Naive thymus-derived CD4-positive, alpha-beta T cell (primary cell): ENCODE results near the gene TTC29. TPM values are rescaled to one million over a fixed set of nuclear protein-coding genes. Genes with fewer than 3 reads are reported as not detected.

Experiments
- ATAC-seq: fragments of 150-1000 bp; cut with Tn5 transposase; 2 replicates; pipeline ENCODE4 v1.10.0; 2021; ENCODE audit warnings: mild to moderate bottlenecking, moderate library complexity
- CTCF ChIA-PET: fragments of 350-600 bp; sonication (Branson Sonifier 250); formaldehyde crosslinking; loops from one replicate; lab custom pipeline; 2021; ENCODE audit warnings: antibody characterized with exemption; lab: Charles Lee
- POLR2A ChIA-PET: fragments of 350-600 bp; sonication (Branson Sonifier 250); formaldehyde crosslinking; loops from one replicate; lab custom pipeline; 2021; ENCODE audit warnings: antibody characterized with exemption, inconsistent platforms; lab: Charles Lee
- DNase-seq, 9 donors: peaks; one replicate each; pipeline versions ENCODE4 v3.0.0 to v3.0.0-alpha.2; 2020 to 2022; ENCODE audit warnings: mixed read lengths in 1 of 9
- H3K27ac ChIP-seq: one replicate; pipeline ENCODE4 v1.7.0; 2013; ENCODE audit warnings: mild to moderate bottlenecking, low read depth, low read length, moderate library complexity
- H3K27me3 ChIP-seq, 2 donors: one replicate each; pipeline ENCODE4 v1.7.0; 2013; ENCODE audit warnings: low read length in 2 of 2, mild to moderate bottlenecking in 2 of 2, moderate library complexity in 2 of 2; ENCODE audit not compliant: control insufficient read depth in 2 of 2, insufficient read depth in 2 of 2
- H3K36me3 ChIP-seq, 3 experiments: 1 replicate in 2 of 3; 2 replicates in 1 of 3; pipeline ENCODE4 v1.7.0; 2013; ENCODE audit warnings: low read length in 3 of 3, mild to moderate bottlenecking in 3 of 3, moderate library complexity in 1 of 3; ENCODE audit not compliant: insufficient read depth in 3 of 3, control insufficient read depth in 2 of 3
- H3K4me1 ChIP-seq, 2 donors: one replicate each; pipeline ENCODE4 v1.7.0; 2013; ENCODE audit warnings: low read length in 2 of 2, mild to moderate bottlenecking in 2 of 2, moderate library complexity in 1 of 2; ENCODE audit not compliant: control insufficient read depth in 2 of 2, insufficient read depth in 2 of 2
- H3K4me3 ChIP-seq: 2 replicates; pipeline ENCODE4 v1.7.0; 2013; ENCODE audit warnings: mild to moderate bottlenecking, low read length
- H3K9me3 ChIP-seq, 3 experiments: 1 replicate in 2 of 3; 2 replicates in 1 of 3; pipeline ENCODE4 v1.7.0; 2013; ENCODE audit warnings: low read length in 3 of 3; ENCODE audit not compliant: control insufficient read depth in 2 of 3
- H3K27ac Mint-ChIP-seq, 9 donors: one replicate each; pipeline ENCODE4 v1.8.0; 2020 to 2022; ENCODE audit warnings: mixed read lengths in 9 of 9, mild to moderate bottlenecking in 8 of 9, moderate library complexity in 5 of 9, inconsistent platforms in 2 of 9
- H3K27me3 Mint-ChIP-seq, 5 donors: one replicate each; pipeline ENCODE4 v1.8.0; 2021 to 2022; ENCODE audit warnings: mixed read lengths in 5 of 5, mild to moderate bottlenecking in 1 of 5
- H3K36me3 Mint-ChIP-seq, 5 donors: one replicate each; pipeline ENCODE4 v1.8.0; 2020 to 2022; ENCODE audit warnings: mixed read lengths in 5 of 5, mild to moderate bottlenecking in 3 of 5, inconsistent platforms in 1 of 5
- H3K4me1 Mint-ChIP-seq, 7 donors: one replicate each; pipeline ENCODE4 v1.8.0; 2020 to 2022; ENCODE audit warnings: mixed read lengths in 7 of 7, mild to moderate bottlenecking in 3 of 7, inconsistent platforms in 1 of 7
- H3K4me3 Mint-ChIP-seq, 10 donors: one replicate each; pipeline ENCODE4 v1.8.0; 2020 to 2022; ENCODE audit warnings: mild to moderate bottlenecking in 10 of 10, mixed read lengths in 10 of 10, moderate library complexity in 6 of 10, inconsistent platforms in 2 of 10
- H3K9me3 Mint-ChIP-seq, 11 donors: one replicate each; pipeline ENCODE4 v1.8.0; 2020 to 2022; ENCODE audit warnings: mixed read lengths in 11 of 11, mild to moderate bottlenecking in 4 of 11, inconsistent platforms in 1 of 11, moderate library complexity in 1 of 11
- intact Hi-C, 2 donors: fragments of 100-400 bp; cut with micrococcal nuclease; formaldehyde crosslinking; loops; one replicate each; pipeline ENCODE4 v1.15.1; 2023
- polyA plus RNA-seq, 2 donors: library from polyadenylated mRNA; unstranded; fragments of 300-500 nt; fragmentation: Illumina TruSeq; gene quantifications; one replicate each; pipeline ENCODE4 v1.2.3, GENCODE V29; 2021
- total RNA-seq, 6 experiments: library from RNA in 5 of 6; stranded (reverse) in 5 of 6; gene quantifications; 1 replicate in 5 of 6; 2 replicates in 1 of 6; pipeline ENCODE4 v1.2.3 and lab custom pipeline; 2021 to 2026

TTC29 gene
- total and polyA plus RNA-seq, 7 experiments from 2014 or later: not detected

- no peaks in the 10 kb centered on the region for H3K36me3 Mint-ChIP-seq
- Histone ChIP-seq H3K9me3 (no peaks in the 10 kb centered on the region), H3K36me3 (no peaks in the 10 kb centered on the region), H3K4me1 (no peaks in the 10 kb centered on the region), H3K27me3 (no peaks in the 10 kb centered on the region), H3K27ac (no peak overlapping the region), H3K4me3 (no peak overlapping the region)
- peaks cover 0 to 48% (median 31%) of the 10 kb centered on the region in 5 donors for H3K27me3 Mint-ChIP-seq
- intact Hi-C loops: no loop called here
- DNase-seq (no peak), ATAC-seq (no peak)
- CTCF ChIA-PET: no interaction called here
- H3K27ac Mint-ChIP-seq: no peak overlapping the region
- no peaks in the 10 kb centered on the region for H3K9me3 Mint-ChIP-seq
- peaks cover 0 to 5% (median 0%) of the 10 kb centered on the region in 7 donors for H3K4me1 Mint-ChIP-seq
- no peak overlapping the region for H3K4me3 Mint-ChIP-seq
- POLR2A ChIA-PET: no interaction called here
These were observed 45.4 kb downstream of the TTC29 start for GRCh38 chr4:146900295-146900694.

- peaks cover 0 to 5% (median 0%) of the 10 kb centered on the region in 11 donors for H3K9me3 Mint-ChIP-seq
- Histone ChIP-seq H3K27ac (no peak overlapping the region), H3K4me3 (no peak overlapping the region), H3K9me3 (no peaks in the 10 kb centered on the region), H3K36me3 (no peaks in the 10 kb centered on the region), H3K4me1 (no peaks in the 10 kb centered on the region), H3K27me3 (peaks cover 0 to 4% of the 10 kb centered on the region in 2 donors)
- H3K4me3 Mint-ChIP-seq: no peak overlapping the region
- CTCF ChIA-PET: no interaction called here
- ATAC-seq (no peak), DNase-seq (no peak)
- intact Hi-C loops: no loop called here
- peaks cover 4 to 14% (median 9%) of the 10 kb centered on the region in 5 donors for H3K27me3 Mint-ChIP-seq
- POLR2A ChIA-PET: no interaction called here
- H3K36me3 Mint-ChIP-seq: no peaks in the 10 kb centered on the region
- no peaks in the 10 kb centered on the region for H3K4me1 Mint-ChIP-seq
- H3K27ac Mint-ChIP-seq: no peak overlapping the region
These were observed 55.4 kb downstream of the TTC29 start for GRCh38 chr4:146890301-146890700.

GRCh38 chr4:146883070-146883469 is 62.6 kb downstream of the TTC29 start:
- Mint-ChIP-seq H3K36me3 (no peaks in the 10 kb centered on the region), H3K4me3 (no peak overlapping the region), H3K4me1 (no peaks in the 10 kb centered on the region), H3K27ac (no peak overlapping the region), H3K27me3 (peaks cover 6 to 16% (median 9%) of the 10 kb centered on the region in 5 donors), H3K9me3 (peaks cover 0 to 2% (median 0%) of the 10 kb centered on the region in 11 donors)
- peaks cover 0 to 4% of the 10 kb centered on the region in 2 donors for H3K27me3 ChIP-seq
- no peak for ATAC-seq
- H3K27ac ChIP-seq: no peak overlapping the region
- intact Hi-C loops: no loop called here
- H3K4me1 ChIP-seq: no peaks in the 10 kb centered on the region
- no peak overlapping the region for H3K4me3 ChIP-seq
- H3K36me3 ChIP-seq: no peaks in the 10 kb centered on the region
- ChIA-PET CTCF (no interaction called here), POLR2A (no interaction called here)
- no peaks in the 10 kb centered on the region for H3K9me3 ChIP-seq
- no peak for DNase-seq

- H3K4me1 ChIP-seq: no peaks in the 10 kb centered on the region
- no peaks in the 10 kb centered on the region for H3K36me3 Mint-ChIP-seq
- H3K36me3 ChIP-seq: no peaks in the 10 kb centered on the region
- peaks cover 0 to 19% (median 11%) of the 10 kb centered on the region in 5 donors for H3K27me3 Mint-ChIP-seq
- H3K4me3 Mint-ChIP-seq: no peak overlapping the region
- DNase-seq (no peak), ATAC-seq (no peak)
- ChIA-PET CTCF (no interaction called here), POLR2A (no interaction called here)
- no peaks in the 10 kb centered on the region for H3K9me3 ChIP-seq
- H3K27ac ChIP-seq: no peak overlapping the region
- no peaks in the 10 kb centered on the region for H3K27me3 ChIP-seq
- H3K4me1 Mint-ChIP-seq: no peaks in the 10 kb centered on the region
- H3K4me3 ChIP-seq: no peak overlapping the region
- intact Hi-C loops: no loop called here
- H3K9me3 Mint-ChIP-seq: no peaks in the 10 kb centered on the region
- H3K27ac Mint-ChIP-seq: no peak overlapping the region
These were observed 88.4 kb downstream of the TTC29 start for GRCh38 chr4:146857298-146857697.

GRCh38 chr4:146855761-146856160 is 89.9 kb downstream of the TTC29 start:
- no peak for DNase-seq
- no peak overlapping the region for H3K4me3 ChIP-seq
- H3K36me3 ChIP-seq: no peaks in the 10 kb centered on the region
- intact Hi-C loops: no loop called here
- ChIA-PET POLR2A (interaction anchor here (0.7 kb wide), 1 partner anchor 409 kb away, joined by 3 read pairs; no protein-coding TSS in a partner anchor), CTCF (no interaction called here)
- no peaks in the 10 kb centered on the region for H3K4me1 ChIP-seq
- H3K36me3 Mint-ChIP-seq: no peaks in the 10 kb centered on the region
- H3K4me3 Mint-ChIP-seq: no peak overlapping the region
- ATAC-seq: no peak
- no peaks in the 10 kb centered on the region for H3K4me1 Mint-ChIP-seq
- H3K27ac ChIP-seq: no peak overlapping the region
- H3K9me3 ChIP-seq: no peaks in the 10 kb centered on the region
- H3K9me3 Mint-ChIP-seq: no peaks in the 10 kb centered on the region
- H3K27ac Mint-ChIP-seq: no peak overlapping the region
- H3K27me3 ChIP-seq: no peaks in the 10 kb centered on the region
- H3K27me3 Mint-ChIP-seq: peaks cover 0 to 19% (median 8%) of the 10 kb centered on the region in 5 donors

GRCh38 chr4:146852360-146852759 is 93.3 kb downstream of the TTC29 start:
- Histone ChIP-seq H3K9me3 (no peaks in the 10 kb centered on the region), H3K27ac (no peak overlapping the region), H3K4me1 (no peaks in the 10 kb centered on the region), H3K27me3 (no peaks in the 10 kb centered on the region), H3K4me3 (no peak overlapping the region), H3K36me3 (no peaks in the 10 kb centered on the region)
- POLR2A ChIA-PET: no interaction called here
- Mint-ChIP-seq H3K36me3 (no peaks in the 10 kb centered on the region), H3K4me3 (no peak overlapping the region), H3K4me1 (no peaks in the 10 kb centered on the region), H3K9me3 (peaks cover 0 to 5% (median 0%) of the 10 kb centered on the region in 11 donors), H3K27ac (no peak overlapping the region), H3K27me3 (peaks cover 0 to 12% (median 8%) of the 10 kb centered on the region in 5 donors)
- no peak for DNase-seq
- intact Hi-C loops: no loop called here
- CTCF ChIA-PET: no interaction called here
- no peak for ATAC-seq

GRCh38 chr4:146847345-146847744 is 98.3 kb downstream of the TTC29 start:
- peaks cover 0 to 5% (median 0%) of the 10 kb centered on the region in 11 donors for H3K9me3 Mint-ChIP-seq
- DNase-seq (no peak), ATAC-seq (no peak)
- no peaks in the 10 kb centered on the region for H3K36me3 Mint-ChIP-seq
- Histone ChIP-seq H3K4me1 (no peaks in the 10 kb centered on the region), H3K27me3 (no peaks in the 10 kb centered on the region), H3K27ac (no peak overlapping the region), H3K36me3 (no peaks in the 10 kb centered on the region), H3K4me3 (no peak overlapping the region), H3K9me3 (no peaks in the 10 kb centered on the region)
- ChIA-PET POLR2A (no interaction called here), CTCF (no interaction called here)
- H3K4me1 Mint-ChIP-seq: no peaks in the 10 kb centered on the region
- peaks cover 0 to 21% (median 0%) of the 10 kb centered on the region in 5 donors for H3K27me3 Mint-ChIP-seq
- intact Hi-C loops: no loop called here
- H3K27ac Mint-ChIP-seq: no peak overlapping the region
- no peak overlapping the region for H3K4me3 Mint-ChIP-seq
